Measurements from ENCODE around the gene ADAT1. TPM values are rescaled to one million over a fixed set of nuclear protein-coding genes. Genes with fewer than 3 reads are reported as not detected.
A peak's percentile ranks its signal among the peaks of the same experiment; 100 is the strongest.

The ADAT1 gene
- total and polyA plus RNA-seq, 2 experiments from 2014 or later: 21.6 to 66.1 TPM

DNA sequence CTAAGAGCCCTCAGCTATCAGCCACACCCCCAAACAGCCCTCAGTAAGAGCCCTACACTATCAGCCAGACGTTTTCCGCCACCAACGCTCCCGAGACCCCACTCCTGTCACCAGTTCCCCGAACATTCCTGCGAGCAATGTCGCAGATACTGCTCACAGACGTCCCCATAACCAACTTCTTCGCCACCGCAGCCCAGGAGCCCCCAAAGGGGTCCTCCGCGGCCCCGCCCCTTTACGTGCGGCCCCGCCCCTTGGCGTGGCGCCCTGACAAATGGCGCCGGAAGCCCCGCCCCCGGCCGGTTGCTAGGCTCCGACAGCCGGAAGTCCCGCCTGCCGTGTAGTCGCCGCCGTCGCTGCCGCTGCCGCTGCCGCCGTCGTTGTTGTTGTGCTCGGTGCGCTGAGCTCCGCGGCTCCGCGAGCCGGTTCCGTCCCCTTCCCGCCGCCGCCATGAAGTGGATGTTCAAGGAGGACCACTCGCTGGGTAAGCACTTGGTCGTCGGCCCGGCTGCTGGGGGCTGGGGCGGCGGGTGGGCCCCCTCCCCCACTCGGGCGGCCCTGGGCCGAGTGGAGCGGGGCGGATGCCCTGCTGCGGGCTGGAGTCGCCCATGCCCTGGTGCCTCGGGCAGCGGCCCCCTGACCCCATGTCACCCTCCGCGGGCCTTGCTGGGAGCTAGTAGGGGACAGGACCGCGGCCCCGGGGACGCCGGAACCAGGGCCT is 56.9 kb downstream of the ADAT1 start, which contains the start of gene GABARAPL2:
Gene GABARAPL2, plus strand, starts transcription at position 340 of the 718 bp plus-strand sequence. Its CDS starts 108 bp downstream, at position 448.
- peak within 1 kb of the TSS; percentile 86 for H3K4me3 ChIP-seq
- H3K9me3 ChIP-seq (ENCODE audit: low read depth): no peaks in the 10 kb centered on the region
- peaks cover 32% of the 10 kb centered on the region for H3K36me3 ChIP-seq
- no peak for TF ChIP-seq CTCF (IDR thresholded peaks at IDR 0.05; ENCODE audit: low read depth, low read length)
- H3K27ac ChIP-seq: peak within 1 kb of the TSS; percentile 89
- H3K27me3 ChIP-seq: no peaks in the 10 kb centered on the region
- DNase-seq (ENCODE audit: low read depth in 1 of 2, low spot score in 1 of 2): peak; percentile 80 to 96
- H3K4me1 ChIP-seq (ENCODE audit: low read depth): no peaks in the 10 kb centered on the region

GRCh38 chr16:75565640-75566039 is 57.4 kb downstream of the ADAT1 start:
- no peaks in the 10 kb centered on the region for H3K4me1 ChIP-seq (ENCODE audit: low read depth)
- peak overlapping the region; percentile 89 for H3K27ac ChIP-seq
- peak overlapping the region; percentile 86 for H3K4me3 ChIP-seq
- no peaks in the 10 kb centered on the region for H3K27me3 ChIP-seq
- no peak for TF ChIP-seq CTCF (IDR thresholded peaks at IDR 0.05; ENCODE audit: low read depth, low read length)
- no peak for DNase-seq (ENCODE audit: low read depth in 1 of 2, low spot score in 1 of 2)
- no peaks in the 10 kb centered on the region for H3K9me3 ChIP-seq (ENCODE audit: low read depth)
- H3K36me3 ChIP-seq: peaks cover 28% of the 10 kb centered on the region

DNA sequence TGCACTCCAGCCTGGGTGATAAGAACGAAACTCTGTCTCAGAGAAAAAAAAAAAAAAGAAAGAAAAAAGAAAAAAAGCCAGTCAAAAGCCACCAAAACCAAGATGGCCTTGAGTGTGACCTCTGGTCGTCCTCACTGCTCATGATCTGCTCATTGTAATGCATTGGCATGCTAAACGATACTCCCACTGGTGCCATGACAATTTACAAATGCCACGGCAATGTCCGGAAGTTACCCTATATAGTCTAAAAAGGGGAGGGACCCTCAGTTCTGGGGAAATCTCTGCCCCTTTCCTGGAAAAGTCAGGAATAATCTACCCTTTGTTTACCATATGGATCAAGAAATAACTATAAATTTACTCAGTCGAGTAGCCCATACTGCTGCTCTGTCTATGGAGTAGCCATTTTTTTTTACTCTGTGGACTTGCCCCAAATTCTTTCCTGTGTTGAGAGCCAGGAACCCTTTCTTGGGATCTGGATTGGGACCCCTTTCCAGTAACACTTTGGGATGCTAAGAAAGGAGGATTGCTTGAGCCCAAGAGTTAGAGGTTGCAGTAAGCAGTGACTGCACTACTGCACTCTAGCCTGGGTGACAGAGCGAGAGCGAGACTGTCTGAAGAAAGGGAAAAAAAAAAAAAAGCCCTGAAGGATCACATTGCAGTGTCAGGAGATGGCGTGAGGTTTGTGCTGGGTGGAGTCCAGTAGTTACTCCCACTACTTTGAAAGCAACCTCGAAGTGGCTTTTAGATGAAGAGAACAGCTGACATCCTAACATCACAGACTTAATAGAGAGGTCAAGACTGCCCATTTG is 63.3 kb downstream of the ADAT1 start:
- TF ChIP-seq CTCF (IDR thresholded peaks at IDR 0.05; ENCODE audit: low read depth, low read length): no peak
- no peaks in the 10 kb centered on the region for H3K36me3 ChIP-seq
- H3K4me1 ChIP-seq (ENCODE audit: low read depth): peaks cover 24% of the 10 kb centered on the region
- H3K27me3 ChIP-seq: no peaks in the 10 kb centered on the region
- peak; percentile 23 to 66 for DNase-seq (ENCODE audit: low read depth in 1 of 2, low spot score in 1 of 2)
- H3K27ac ChIP-seq: no peak overlapping the region
- H3K9me3 ChIP-seq (ENCODE audit: low read depth): no peaks in the 10 kb centered on the region
- H3K4me3 ChIP-seq: no peak overlapping the region

DNA sequence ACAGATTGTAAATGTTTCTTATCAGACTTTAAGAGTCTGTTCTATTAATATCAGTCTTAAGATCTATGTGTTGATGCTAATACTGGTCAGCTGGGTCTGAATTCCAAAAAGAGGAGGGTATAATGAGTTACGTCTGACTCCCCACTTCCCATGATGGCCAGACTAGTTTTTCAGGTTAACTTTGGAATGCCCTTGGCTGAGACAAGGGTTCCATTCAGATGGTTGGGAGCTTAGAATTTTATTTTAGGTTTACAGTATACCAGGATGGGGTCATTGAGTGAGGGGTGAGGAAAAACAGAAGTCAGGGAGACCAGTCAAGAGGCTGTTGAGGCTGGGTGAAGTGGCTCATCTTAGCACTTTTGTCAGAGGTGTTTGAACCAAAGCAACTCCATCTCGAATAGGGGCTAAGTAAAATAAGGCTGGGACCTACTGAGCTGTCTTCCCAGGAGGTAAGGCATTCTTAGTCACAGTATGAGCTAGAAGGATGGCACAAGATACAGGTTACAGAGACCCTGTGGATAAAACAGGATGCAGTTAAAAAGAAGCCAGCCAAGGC is 64.2 kb downstream of the ADAT1 start:
- Histone ChIP-seq H3K27ac (peak overlapping the region; percentile 12), H3K4me3 (no peak overlapping the region), H3K36me3 (no peaks in the 10 kb centered on the region), H3K9me3 (ENCODE audit: low read depth) (no peaks in the 10 kb centered on the region), H3K4me1 (ENCODE audit: low read depth) (peaks cover 28% of the 10 kb centered on the region), H3K27me3 (no peaks in the 10 kb centered on the region)
- no peak for TF ChIP-seq CTCF (IDR thresholded peaks at IDR 0.05; ENCODE audit: low read depth, low read length)
- peak in 1 of 2 donors; percentile 84 for DNase-seq (ENCODE audit: low read depth in 1 of 2, low spot score in 1 of 2)

GRCh38 chr16:75556431-75556950 is 66.6 kb downstream of the ADAT1 start:
- TF ChIP-seq CTCF (IDR thresholded peaks at IDR 0.05; ENCODE audit: low read depth, low read length): no peak
- peaks cover 28% of the 10 kb centered on the region for H3K4me1 ChIP-seq (ENCODE audit: low read depth)
- H3K27ac ChIP-seq: peak overlapping the region; percentile 37
- H3K9me3 ChIP-seq (ENCODE audit: low read depth): no peaks in the 10 kb centered on the region
- no peaks in the 10 kb centered on the region for H3K27me3 ChIP-seq
- no peak for DNase-seq (ENCODE audit: low read depth in 1 of 2, low spot score in 1 of 2)
- peak overlapping the region; percentile 57 for H3K4me3 ChIP-seq
- H3K36me3 ChIP-seq: no peaks in the 10 kb centered on the region

Data from cardiac muscle cell (in vitro differentiated cells and primary cell).